ENCODE measurements around the gene ADGRG3.
"Not testable (repeated sequence)": the region's sequence is repeated elsewhere in the genome, so short reads cannot be mapped to it uniquely, and the experiment has no call there.

Gene ADGRG3

GRCh38 chr16:57660715-57661463 lies 7.2 kb upstream of the ADGRG3 start:
- DNase-seq = no peak

- DNase-seq = no peak
Measured at GRCh38 chr16:57661510-57661909, 6.6 kb upstream of the ADGRG3 start.

- DNase-seq = no peak
Measured at GRCh38 chr16:57661936-57662906, 5.9 kb upstream of the ADGRG3 start.

DNA sequence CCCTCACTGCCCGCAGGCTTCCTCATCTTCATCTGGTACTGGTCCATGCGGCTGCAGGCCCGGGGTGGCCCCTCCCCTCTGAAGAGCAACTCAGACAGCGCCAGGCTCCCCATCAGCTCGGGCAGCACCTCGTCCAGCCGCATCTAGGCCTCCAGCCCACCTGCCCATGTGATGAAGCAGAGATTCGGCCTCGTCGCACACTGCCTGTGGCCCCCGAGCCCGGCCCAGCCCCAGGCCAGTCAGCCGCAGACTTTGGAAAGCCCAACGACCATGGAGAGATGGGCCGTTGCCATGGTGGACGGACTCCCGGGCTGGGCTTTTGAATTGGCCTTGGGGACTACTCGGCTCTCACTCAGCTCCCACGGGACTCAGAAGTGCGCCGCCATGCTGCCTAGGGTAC lies 4.7 kb upstream of the ADGRG3 start:
- peak in 1 of 58 donors; percentile 15 for DNase-seq

DNA sequence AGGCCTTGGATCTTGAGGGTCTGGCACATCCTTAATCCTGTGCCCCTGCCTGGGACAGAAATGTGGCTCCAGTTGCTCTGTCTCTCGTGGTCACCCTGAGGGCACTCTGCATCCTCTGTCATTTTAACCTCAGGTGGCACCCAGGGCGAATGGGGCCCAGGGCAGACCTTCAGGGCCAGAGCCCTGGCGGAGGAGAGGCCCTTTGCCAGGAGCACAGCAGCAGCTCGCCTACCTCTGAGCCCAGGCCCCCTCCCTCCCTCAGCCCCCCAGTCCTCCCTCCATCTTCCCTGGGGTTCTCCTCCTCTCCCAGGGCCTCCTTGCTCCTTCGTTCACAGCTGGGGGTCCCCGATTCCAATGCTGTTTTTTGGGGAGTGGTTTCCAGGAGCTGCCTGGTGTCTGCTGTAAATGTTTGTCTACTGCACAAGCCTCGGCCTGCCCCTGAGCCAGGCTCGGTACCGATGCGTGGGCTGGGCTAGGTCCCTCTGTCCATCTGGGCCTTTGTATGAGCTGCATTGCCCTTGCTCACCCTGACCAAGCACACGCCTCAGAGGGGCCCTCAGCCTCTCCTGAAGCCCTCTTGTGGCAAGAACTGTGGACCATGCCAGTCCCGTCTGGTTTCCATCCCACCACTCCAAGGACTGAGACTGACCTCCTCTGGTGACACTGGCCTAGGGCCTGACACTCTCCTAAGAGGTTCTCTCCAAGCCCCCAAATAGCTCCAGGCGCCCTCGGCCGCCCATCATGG lies 4.0 kb upstream of the ADGRG3 start:
- DNase-seq = no peak

GRCh38 chr16:57664662-57665025 lies 3.5 kb upstream of the ADGRG3 start:
- no peak for DNase-seq

DNA sequence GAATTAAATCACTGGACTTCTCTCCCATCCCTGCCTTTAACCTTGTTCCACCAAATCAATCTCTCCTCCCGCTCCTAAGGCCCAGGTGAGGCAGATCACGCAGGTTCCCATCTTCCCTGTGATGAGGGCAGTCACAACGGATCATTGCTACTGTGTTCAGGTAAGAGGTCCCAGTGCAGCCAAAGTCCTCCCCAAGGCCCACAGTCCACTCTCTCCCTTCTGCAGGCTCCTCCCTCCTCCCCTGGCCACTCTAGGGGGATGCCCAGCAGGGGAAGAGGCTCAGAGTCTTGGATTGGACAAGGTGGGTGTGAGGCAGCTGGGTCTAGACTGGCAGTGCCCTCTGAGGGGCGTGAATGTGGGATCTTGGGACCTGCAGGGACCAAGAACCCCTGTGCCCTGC lies 2.6 kb upstream of the ADGRG3 start:
- no peak for DNase-seq

- no peak for DNase-seq
Measured at GRCh38 chr16:57666353-57667047, 1.6 kb upstream of the ADGRG3 start.

- no peak for DNase-seq
Measured at GRCh38 chr16:57667048-57667525, 1.0 kb upstream of the ADGRG3 start.

DNA sequence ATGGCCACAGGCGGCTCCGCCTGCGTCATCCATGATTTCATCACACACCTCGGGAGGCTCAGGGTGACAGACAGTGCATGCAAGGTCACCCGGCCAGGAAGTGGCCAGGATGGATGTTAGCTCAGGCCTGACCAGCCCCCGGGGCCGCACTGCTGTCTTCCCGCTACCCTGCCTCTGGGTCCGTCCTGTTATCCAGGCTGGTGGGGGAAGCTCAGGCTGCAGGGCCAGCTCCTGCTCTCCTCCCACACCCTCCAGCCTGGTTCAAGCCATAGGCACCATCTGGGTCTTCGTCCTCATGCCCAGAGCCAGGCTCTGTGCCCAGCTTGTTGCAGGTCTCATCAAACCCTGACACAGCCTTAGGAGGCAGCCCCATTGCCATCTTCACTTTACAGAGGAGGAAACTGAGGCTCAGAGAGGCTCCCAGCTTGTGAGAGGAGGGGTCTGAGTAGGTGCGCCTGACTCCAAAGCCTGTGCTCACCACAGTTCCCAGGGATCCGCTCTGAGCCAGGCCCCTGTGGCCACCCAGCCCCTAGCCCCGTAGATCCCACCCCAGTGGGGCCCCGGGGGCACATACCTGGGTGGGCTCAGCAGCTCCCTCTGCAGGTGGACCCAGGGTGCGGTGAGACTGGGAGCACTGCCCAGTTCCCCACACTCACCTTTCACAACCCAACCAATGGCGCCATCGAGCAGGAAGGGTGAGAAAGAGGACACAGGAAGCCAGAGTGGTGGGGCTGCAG lies 412 bp upstream of the ADGRG3 start:
- no peak for DNase-seq

- DNase-seq = no peak
Measured at GRCh38 chr16:57668630-57669475, 747 bp downstream of the ADGRG3 start.

- DNase-seq = no peak
Measured at GRCh38 chr16:57669476-57670162, 1.5 kb downstream of the ADGRG3 start.

DNA sequence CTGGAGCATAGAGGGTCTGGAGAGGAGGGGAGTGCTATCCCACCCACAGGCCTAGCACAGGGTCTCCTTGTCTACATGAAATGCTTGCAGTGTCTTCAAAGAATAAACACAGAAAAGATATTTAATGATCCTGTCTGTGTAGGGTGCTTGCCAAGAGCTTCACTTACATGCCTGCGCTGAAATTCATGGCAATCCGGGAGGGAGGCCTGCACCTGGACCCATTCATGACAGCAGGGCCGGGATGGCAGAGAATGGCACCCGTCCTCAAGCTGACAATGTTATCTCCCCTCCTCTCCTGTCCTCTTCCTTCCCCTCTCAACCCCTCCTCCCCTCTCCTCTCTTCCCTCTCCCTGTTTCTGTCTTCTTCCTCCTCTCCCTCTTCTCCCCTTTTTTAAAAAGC lies 2.1 kb downstream of the ADGRG3 start:
- no peak for DNase-seq

GRCh38 chr16:57671451-57671850 lies 3.3 kb downstream of the ADGRG3 start:
- not testable (repeated sequence) for DNase-seq

- DNase-seq = no peak
Measured at GRCh38 chr16:57672416-57672815, 4.3 kb downstream of the ADGRG3 start.

- no peak for DNase-seq
Measured at GRCh38 chr16:57672824-57673223, 4.7 kb downstream of the ADGRG3 start.

DNA sequence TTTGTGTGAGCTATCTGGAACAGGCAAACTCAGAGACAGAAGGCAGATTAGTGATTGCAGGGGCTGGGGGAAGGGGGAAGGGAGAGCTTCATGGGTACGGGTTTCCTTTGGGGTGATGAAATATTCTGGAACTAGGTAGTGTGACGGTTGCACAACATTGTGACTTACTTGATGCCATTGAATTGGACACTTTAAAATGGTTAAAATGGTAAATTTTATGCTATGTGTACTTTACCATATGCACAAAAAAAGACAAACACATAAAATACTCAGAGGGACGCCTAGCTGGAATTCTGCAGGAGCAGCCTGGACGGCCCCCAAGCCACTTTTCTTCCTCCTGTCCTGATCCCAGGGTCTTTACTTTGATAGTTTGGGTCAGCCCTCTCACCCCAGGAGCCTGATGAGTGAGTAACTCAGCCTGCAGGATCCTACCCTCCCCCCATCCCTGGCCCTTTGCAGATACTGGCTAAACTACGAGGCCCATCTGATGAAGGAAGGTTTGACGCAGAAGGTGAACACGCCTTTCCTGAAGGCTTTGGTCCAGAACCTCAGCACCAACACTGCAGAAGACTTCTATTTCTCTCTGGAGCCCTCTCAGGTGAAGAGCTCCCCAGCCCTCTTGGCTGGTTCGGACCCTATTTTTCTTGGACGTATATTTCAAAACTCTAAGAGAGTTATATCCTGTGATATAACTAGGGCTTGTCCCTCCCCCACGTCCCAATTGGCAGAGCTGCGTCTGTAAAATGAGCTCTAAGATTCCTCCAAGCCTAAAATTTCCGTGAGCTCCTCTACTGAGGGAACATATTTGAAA lies 7.8 kb downstream of the ADGRG3 start:
- no peak for DNase-seq
